NCI-H345 treated with DMSO at 0.1 percent for 48 hours (cell line): ENCODE results near the gene LEMD3.

ENCODE experiments used
- DNase-seq: peaks from one replicate; lab custom pipeline; 2025; ENCODE audit not compliant: unreplicated experiment; lab: John Stamatoyannopoulos, UW

Gene LEMD3

GRCh38 chr12:65204886-65205525, 35.6 kb downstream of the LEMD3 start:
- no peak for DNase-seq

DNA sequence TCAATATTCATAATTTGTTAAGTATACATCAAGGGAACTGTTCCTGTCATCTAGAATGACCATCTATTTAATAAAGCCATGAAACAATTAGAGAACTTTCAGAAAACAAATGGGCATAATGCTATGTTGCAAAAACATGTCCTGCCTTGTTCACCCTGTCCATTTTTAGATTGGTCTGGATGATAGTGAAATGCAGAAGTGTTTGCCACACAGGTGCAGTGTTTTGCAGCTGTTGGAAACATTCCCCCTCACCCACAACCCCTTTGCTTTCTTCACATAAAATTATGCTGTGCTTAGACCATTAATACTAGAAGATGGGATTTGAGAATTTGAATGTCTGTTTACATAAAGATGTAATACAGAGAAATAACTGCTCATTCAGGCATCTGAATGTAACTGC, 36.5 kb downstream of the LEMD3 start:
- no peak for DNase-seq

- DNase-seq, result no peak
These were observed 38.7 kb downstream of the LEMD3 start for GRCh38 chr12:65208125-65208524.

DNA sequence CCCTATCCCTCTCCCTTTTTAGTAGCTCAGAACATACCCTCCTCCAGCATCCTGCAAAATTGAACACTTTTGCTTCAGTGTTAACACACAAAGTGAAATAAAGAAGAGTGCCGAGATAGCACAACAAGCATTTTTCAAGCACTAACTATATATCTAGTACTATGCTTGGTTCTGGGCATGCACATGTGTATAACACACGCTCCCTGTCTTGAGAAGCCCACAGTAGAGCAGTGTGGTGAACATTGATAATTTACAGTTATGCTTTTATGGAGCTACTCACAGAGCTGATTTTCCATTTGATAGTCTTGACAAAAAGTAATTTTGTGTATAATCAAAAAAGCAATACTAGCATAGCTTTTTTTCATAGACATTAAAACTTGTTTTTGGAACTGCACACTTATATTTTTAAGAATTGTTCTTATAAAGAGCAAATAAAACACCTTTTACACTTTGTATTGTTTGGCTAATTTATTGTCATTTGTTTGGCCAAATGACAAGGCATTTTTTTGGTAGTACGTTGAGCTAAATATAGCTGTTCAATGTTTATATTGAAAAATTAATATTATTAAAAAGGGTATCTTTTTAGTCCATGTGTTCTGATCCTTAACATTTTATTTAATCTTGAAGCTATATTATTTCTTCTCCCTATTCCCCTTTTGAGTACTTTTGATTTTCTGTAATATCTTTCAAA, 39.7 kb downstream of the LEMD3 start:
- no peak for DNase-seq

GRCh38 chr12:65209655-65210043, 40.3 kb downstream of the LEMD3 start:
- no peak for DNase-seq

- no peak for DNase-seq
These were observed 47.7 kb downstream of the LEMD3 start for GRCh38 chr12:65217086-65217485.

GRCh38 chr12:65220761-65221160, 51.4 kb downstream of the LEMD3 start:
- no peak for DNase-seq

- DNase-seq, result no peak
These were observed 60.1 kb downstream of the LEMD3 start for GRCh38 chr12:65229441-65229840.

- DNase-seq, result no peak
These were observed 63.2 kb downstream of the LEMD3 start for GRCh38 chr12:65232476-65233077.

- DNase-seq, result no peak
These were observed 67.8 kb downstream of the LEMD3 start for GRCh38 chr12:65237153-65237552.

DNA sequence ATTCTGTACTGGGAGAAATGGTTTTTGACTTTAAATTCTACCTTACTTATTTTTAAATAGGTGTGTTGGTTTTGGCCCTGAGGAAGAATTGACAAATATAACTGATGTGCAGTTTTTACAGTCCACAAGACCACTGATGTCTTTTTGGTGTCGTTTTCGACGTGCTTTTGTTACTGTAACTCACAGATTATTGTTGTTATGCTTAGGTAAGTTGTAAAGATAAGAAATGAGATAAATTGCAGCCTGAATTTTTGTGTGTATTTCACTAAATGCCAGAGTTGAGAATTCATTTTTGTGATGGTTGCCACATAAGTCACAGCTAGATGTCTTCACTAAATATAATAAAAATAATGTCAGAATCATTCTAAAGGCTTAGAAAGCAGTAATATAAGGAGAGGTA, 69.2 kb downstream of the LEMD3 start:
- no peak for DNase-seq

DNA sequence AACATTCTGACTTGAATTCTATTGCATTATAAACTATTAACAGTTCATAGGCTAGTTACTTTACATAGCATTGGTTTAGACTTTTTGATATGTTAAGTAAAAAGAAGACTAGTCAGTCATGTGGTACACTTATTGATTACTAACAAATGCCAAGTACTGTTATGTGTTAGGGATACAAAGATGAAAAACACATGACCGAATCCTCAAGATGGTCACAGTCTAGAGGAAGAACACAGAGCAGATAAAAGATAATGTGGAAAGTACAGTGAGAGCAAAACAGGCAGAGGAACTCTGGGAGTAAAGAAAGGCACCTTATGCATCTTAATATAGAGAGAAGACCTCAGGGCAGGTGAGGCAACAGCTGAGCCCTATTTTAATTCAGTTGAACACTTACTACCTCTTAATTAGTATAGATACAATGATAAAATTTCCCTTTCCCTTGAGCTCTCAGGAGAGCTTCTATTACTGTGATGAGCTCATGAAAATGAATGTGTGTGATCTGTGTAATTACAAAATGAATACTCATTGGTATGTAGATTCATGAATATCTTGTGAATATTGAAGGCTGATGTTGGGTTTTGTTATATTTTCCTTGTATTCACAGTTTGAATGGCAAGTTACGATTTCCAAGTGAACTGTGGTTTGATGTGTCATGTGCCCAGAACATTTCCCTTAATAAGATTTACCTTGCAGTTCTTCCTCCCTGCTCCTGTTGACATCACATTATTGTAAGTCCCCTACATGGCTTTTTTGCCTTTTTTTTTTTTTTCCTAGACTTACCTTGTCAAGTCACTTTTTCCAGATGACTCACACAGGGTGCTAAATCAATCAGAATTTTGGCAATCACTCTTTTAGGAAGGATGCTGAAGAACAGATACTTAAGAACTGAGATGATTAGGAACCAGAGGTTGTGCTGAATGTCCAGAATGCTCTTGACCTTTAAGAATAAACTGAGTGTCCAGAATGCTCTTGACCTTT, 79.6 kb downstream of the LEMD3 start:
- no peak for DNase-seq

DNA sequence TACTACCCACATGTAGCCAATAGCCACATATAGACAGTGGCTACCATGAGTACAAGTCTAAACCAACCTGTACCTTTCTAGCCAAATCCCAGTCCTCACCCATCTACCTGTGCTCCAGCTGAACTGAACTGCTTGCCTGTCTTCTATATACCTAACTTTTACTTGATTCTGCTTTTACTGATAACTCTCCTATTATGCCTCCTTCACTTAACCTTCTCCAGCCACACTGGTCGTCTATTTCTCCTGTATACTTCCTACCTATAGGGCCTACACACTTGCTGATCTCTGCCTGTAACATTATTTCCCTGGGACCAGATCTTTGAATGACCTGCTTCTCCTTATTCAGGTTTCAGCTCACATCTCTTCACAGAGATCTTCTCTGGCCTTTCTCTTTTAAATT, 83.1 kb downstream of the LEMD3 start:
- no peak for DNase-seq

- DNase-seq, result no peak
These were observed 88.6 kb downstream of the LEMD3 start for GRCh38 chr12:65257986-65258385.

- no peak for DNase-seq
These were observed 90.1 kb downstream of the LEMD3 start for GRCh38 chr12:65259501-65259900.

DNA sequence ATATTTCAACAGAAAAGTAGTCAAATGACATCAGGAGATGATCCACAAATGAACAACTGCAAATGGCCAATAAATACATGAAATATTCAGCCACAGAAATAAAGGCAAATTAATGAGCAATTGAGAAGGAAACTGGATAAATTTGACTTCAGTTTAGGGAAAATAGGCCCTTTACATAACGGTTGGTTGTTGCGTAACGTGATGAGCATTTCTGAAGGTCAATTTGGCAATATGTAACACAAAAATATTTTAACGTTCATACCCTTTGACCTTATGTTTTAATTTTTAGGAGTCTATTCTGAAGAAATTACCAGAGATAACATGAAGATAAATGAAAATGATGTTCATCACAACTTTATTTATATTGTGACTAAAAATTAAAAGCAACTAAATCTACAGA, 94.4 kb downstream of the LEMD3 start:
- DNase-seq, result no peak

GRCh38 chr12:65266408-65266807, 97.0 kb downstream of the LEMD3 start:
- no peak for DNase-seq

- no peak for DNase-seq
These were observed 100.2 kb downstream of the LEMD3 start for GRCh38 chr12:65269603-65270002.

GRCh38 chr12:65274602-65275272, 105.4 kb downstream of the LEMD3 start:
- DNase-seq, result no peak

GRCh38 chr12:65275627-65276026, 106.2 kb downstream of the LEMD3 start:
- DNase-seq, result no peak
